ENCODE measurements around the gene TNFRSF13B. TPM values are rescaled to one million over a fixed set of nuclear protein-coding genes. Genes with fewer than 3 reads are reported as not detected.
A peak's percentile ranks its signal among the peaks of the same experiment; 100 is the strongest.

Gene TNFRSF13B
- total RNA-seq, 2 donors from 2014 or later: 0.97 to 1.6 TPM

GRCh38 chr17:16944334-16945135, 27.4 kb downstream of the TNFRSF13B start:
- H3K4me3 ChIP-seq (ENCODE audit: low read length): no peak overlapping the region
- peaks cover 11% of the 10 kb centered on the region for H3K9me3 ChIP-seq (ENCODE audit: control insufficient read depth, low read length)
- peak; percentile 39 for DNase-seq
- H3K4me1 ChIP-seq (ENCODE audit: control insufficient read depth, insufficient read depth, low read length): peaks cover 14% of the 10 kb centered on the region
- Mint-ChIP-seq H3K27ac (no peak overlapping the region), H3K9me3 (peaks cover 18% of the 10 kb centered on the region), H3K36me3 (ENCODE audit: low read depth) (peaks cover 1% of the 10 kb centered on the region), H3K4me1 (peaks cover 30% of the 10 kb centered on the region), H3K27me3 (ENCODE audit: insufficient read depth) (no peaks in the 10 kb centered on the region), H3K4me3 (no peak overlapping the region)
- WGBS, 2 experiments (ENCODE audit: insufficient coverage in 1 of 2, insufficient read length in 1 of 2): 87 to 92% methylated on average over 10 to 14 of the region's 14 CpGs
- H3K27me3 ChIP-seq (ENCODE audit: control insufficient read depth, insufficient read depth, low read length, poor library complexity, severe bottlenecking): no peaks in the 10 kb centered on the region
- no peak overlapping the region for H3K9ac ChIP-seq (ENCODE audit: extremely low read depth, low read length, poor library complexity, severe bottlenecking)
- H3K36me3 ChIP-seq (ENCODE audit: control insufficient read depth, insufficient read depth, low read length): no peaks in the 10 kb centered on the region
- H3K27ac ChIP-seq (ENCODE audit: low read depth, low read length): no peak overlapping the region
- TF ChIP-seq CTCF (conservative IDR thresholded peaks at IDR 0.05): no peak

- no peak overlapping the region for H3K4me3 Mint-ChIP-seq
- H3K9me3 Mint-ChIP-seq: peaks cover 10% of the 10 kb centered on the region
- Histone ChIP-seq H3K9ac (ENCODE audit: extremely low read depth, low read length, poor library complexity, severe bottlenecking) (no peak overlapping the region), H3K27ac (ENCODE audit: low read depth, low read length) (no peak overlapping the region), H3K36me3 (ENCODE audit: control insufficient read depth, insufficient read depth, low read length) (no peaks in the 10 kb centered on the region), H3K9me3 (ENCODE audit: control insufficient read depth, low read length) (peaks cover 4% of the 10 kb centered on the region), H3K27me3 (ENCODE audit: control insufficient read depth, insufficient read depth, low read length, poor library complexity, severe bottlenecking) (no peaks in the 10 kb centered on the region), H3K4me3 (ENCODE audit: low read length) (no peak overlapping the region), H3K4me1 (ENCODE audit: control insufficient read depth, insufficient read depth, low read length) (peaks cover 17% of the 10 kb centered on the region)
- WGBS, 2 experiments (ENCODE audit: insufficient coverage in 1 of 2, insufficient read length in 1 of 2): 91 to 93% methylated on average over 15 to 16 of the region's 16 CpGs
- H3K27ac Mint-ChIP-seq: no peak overlapping the region
- H3K36me3 Mint-ChIP-seq (ENCODE audit: low read depth): peaks cover 1% of the 10 kb centered on the region
- peak; percentile 52 for DNase-seq
- H3K27me3 Mint-ChIP-seq (ENCODE audit: insufficient read depth): no peaks in the 10 kb centered on the region
- H3K4me1 Mint-ChIP-seq: peaks cover 38% of the 10 kb centered on the region
- TF ChIP-seq CTCF (conservative IDR thresholded peaks at IDR 0.05): no peak
Observed at GRCh38 chr17:16943541-16944333, 28.2 kb downstream of the TNFRSF13B start.

GRCh38 chr17:16943032-16943352, 28.9 kb downstream of the TNFRSF13B start:
- Mint-ChIP-seq H3K9me3 (peaks cover 4% of the 10 kb centered on the region), H3K27ac (no peak overlapping the region), H3K27me3 (ENCODE audit: insufficient read depth) (no peaks in the 10 kb centered on the region), H3K4me1 (peaks cover 42% of the 10 kb centered on the region), H3K4me3 (no peak overlapping the region), H3K36me3 (ENCODE audit: low read depth) (no peaks in the 10 kb centered on the region)
- Histone ChIP-seq H3K27me3 (ENCODE audit: control insufficient read depth, insufficient read depth, low read length, poor library complexity, severe bottlenecking) (no peaks in the 10 kb centered on the region), H3K27ac (ENCODE audit: low read depth, low read length) (no peak overlapping the region), H3K9ac (ENCODE audit: extremely low read depth, low read length, poor library complexity, severe bottlenecking) (no peak overlapping the region), H3K9me3 (ENCODE audit: control insufficient read depth, low read length) (no peaks in the 10 kb centered on the region), H3K36me3 (ENCODE audit: control insufficient read depth, insufficient read depth, low read length) (no peaks in the 10 kb centered on the region), H3K4me1 (ENCODE audit: control insufficient read depth, insufficient read depth, low read length) (peaks cover 19% of the 10 kb centered on the region), H3K4me3 (ENCODE audit: low read length) (no peak overlapping the region)
- peak; percentile 47 for DNase-seq
- no peak for TF ChIP-seq CTCF (conservative IDR thresholded peaks at IDR 0.05)
- WGBS, 2 experiments (ENCODE audit: insufficient coverage in 1 of 2, insufficient read length in 1 of 2): 93 to 95% methylated on average over 3 of the region's 3 CpGs

Data from endodermal cell (in vitro differentiated cells).